ENCODE measurements around the gene GOLGA6C.

GRCh38 chr15:75211436-75212199 is 46.5 kb upstream of the GOLGA6C start:
- TF ChIP-seq CTCF (IDR thresholded peaks at IDR 0.05) (no peak), POLR2A (IDR thresholded peaks at IDR 0.05) (no peak)

Measured in Peyer's patch (tissue), 4 donors.